ENCODE measurements around the gene DNAJB14.

The DNAJB14 gene

DNA sequence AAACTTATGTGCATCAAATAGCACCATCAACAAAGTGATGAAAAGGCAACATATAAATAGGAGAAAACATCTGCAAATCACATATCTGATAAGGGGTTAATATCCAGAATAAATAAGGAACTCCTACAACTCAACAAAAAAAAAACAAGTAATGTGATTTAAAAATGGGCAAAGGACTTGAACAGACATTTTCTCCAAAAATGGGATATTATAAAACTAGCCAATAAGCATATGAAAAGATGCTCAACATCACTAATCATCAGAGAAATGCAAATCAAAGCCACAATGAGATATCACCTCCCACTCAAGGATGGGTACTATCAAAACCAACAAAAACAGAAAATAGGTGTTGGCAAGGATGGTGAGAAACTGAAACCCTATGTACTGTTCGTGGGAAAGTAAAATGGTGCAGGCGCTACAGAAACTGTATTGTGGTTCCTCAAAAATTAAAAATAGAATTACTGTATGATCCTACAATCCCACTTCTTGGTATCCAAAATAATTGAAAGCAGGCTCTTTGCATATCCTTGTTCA lies 2.4 kb downstream of the DNAJB14 start:
- no peak for DNase-seq

- no peak for DNase-seq
Observed at GRCh38 chr4:99938243-99938753, 8.1 kb downstream of the DNAJB14 start.

DNA sequence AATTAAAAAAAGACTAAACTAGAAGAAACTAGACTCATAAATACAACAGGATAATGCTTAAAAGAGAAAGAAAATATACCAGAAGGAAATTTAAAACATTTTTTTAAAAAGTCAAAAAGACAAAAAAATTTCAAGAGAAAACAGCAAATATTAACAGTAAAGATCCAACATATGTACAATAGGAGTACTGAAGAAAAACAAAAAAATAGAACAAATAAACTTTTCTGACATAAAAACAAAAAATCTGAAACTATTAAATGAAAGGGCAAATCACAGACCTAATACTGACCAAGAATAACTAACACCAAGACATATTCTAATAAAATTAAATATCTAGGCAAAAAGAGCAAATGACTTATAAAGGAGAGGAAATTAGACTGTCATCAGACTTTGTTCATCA lies 11.5 kb downstream of the DNAJB14 start:
- no peak for DNase-seq

DNA sequence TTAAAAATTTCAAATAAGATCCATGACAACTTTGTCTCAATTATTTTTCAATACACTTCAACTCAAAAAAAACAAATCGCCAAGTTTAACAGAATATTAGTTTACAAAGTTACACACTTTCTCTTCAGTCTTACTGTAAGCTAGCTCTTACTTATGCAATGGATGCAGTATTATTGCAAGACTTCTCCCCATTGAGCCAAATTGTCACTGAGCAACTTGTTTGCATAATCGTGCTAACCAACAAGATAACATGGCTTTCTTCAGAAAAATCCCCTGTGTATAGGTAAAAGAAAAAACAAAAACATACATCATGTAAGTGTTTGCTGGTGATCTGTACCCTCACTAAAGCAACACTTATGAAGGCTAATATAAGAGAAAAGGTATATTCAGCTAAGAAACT lies 18.9 kb downstream of the DNAJB14 start:
- no peak for DNase-seq

DNA sequence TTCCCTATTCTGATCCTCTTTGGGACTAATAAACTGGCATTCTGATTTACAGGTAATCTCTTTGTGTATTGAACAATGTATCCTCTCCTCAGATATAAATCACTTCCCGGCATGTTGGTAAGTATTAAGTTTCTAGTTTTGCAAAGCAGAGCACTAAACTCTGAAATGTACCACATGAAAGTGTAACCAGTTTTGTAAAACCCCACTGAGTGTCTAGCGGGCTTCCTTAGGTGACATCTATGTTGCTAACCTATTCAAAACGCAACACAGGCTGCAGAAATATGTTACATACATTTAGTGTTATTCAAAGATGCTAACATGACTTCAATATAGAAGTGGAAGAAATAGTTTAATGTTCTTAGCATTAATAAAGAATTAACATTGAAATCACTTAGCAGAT lies 25.2 kb downstream of the DNAJB14 start:
- no peak for DNase-seq

- DNase-seq: no peak
Observed at GRCh38 chr4:99918656-99919055, 27.8 kb downstream of the DNAJB14 start.

DNA sequence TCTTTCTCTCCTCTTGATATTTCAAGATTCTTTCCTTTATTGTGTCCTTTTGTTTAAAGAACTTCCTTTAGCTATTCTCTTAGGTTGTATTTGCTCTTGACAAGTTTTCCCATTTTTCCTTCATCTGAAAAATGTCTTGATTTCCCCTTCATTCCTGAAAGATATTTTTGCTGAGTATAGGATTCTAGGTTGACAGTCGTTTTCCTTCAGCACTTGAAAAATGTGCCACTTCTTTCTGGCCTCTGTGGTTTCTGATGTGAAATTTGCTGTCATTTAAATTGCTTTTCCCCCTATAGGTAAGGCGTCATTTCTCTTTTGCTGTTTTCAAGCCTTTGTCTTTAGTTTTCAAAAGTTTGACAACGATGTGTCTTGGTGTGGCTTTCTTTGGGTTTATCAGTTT lies 28.8 kb downstream of the DNAJB14 start:
- no peak for DNase-seq

- no peak for DNase-seq
Observed at GRCh38 chr4:99915449-99915848, 31.0 kb downstream of the DNAJB14 start.

DNA sequence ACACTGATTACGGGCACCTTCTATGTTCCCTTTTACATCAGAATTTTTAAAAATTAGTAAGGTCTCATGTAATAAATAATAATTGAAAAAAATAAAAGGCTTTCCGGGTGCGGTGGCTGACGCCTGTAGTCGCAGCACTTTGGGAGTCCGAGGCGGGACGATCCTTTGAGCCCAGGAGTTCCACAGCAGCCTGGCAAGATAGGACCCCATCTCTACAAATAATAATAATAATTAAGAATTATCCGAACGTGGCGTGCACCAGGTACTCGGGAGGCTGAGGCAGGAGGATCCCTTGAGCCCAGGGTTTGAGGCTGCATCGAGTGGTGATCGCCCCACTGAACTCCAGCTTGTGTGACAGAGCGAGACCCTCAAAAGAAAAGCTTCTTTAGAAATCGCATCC lies 51.4 kb downstream of the DNAJB14 start:
- no peak for DNase-seq

DNA sequence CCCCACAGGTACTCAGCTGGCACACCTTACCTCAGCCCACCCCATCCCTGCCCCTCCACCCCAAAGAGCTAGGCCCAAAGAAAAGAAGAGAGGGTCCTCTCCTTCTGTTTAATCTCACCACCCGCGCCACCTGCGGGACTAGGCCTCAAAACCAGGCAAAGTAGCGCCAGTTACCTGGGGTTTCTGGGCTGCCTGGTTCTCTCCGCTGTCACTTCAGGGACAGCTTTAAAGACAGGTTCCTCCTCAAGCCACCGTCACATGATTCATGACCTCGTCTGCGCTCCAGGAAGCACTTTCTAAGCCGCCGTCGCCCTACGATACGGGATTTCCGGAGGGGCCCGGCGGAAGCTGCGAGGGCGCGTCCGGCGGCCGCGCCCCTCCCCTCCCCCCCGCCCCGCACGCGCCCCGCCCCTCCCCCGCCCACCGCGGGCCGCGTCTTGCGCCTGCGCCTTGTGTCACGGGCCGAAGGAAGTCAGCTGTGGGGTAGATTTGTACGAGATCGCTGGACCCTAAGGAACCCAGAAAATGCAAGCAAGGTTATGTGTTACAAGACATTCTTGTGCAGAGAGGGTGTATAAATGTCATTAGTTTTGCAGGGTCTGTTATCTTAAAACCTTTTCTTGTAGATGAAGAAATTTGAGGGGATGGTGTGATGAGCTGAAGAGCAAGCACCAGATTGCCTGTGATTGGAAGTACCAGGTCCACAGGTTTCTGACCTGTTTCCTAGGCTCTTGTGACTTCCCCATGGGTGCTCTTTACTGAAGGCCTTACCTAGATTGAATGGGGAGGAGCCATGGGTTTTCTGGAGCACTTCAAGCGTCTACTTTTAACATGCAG lies 52.0 kb downstream of the DNAJB14 start, which contains the start of gene LAMTOR3:
Gene LAMTOR3 (minus strand): TSS at position 267 of the 837 bp plus-strand sequence. CDS start 464 bp downstream, outside the sequence.
- DNase-seq: peak; percentile 83

GRCh38 chr4:99893839-99894160 lies 52.6 kb downstream of the DNAJB14 start:
- no peak for DNase-seq

- no peak for DNase-seq
Observed at GRCh38 chr4:99893029-99893428, 53.4 kb downstream of the DNAJB14 start.

DNA sequence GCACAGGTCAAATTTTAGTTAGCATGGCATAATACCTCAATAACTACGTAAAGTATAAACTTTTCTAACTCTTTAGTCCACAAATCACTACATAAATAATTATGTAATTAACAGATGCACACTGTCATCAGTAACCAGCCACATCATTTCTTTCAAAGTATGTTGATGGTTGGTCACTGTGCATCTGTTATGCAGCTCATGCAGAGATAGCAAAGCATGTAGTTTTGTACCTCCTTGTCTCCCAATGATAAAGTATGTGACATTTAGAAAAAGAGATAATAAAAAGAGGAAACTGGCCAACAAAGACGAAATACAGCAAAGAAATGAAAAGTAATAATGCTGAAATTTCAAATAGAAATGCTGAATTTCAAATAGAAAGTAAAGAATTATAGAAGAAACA lies 55.1 kb downstream of the DNAJB14 start:
- no peak for DNase-seq

DNA sequence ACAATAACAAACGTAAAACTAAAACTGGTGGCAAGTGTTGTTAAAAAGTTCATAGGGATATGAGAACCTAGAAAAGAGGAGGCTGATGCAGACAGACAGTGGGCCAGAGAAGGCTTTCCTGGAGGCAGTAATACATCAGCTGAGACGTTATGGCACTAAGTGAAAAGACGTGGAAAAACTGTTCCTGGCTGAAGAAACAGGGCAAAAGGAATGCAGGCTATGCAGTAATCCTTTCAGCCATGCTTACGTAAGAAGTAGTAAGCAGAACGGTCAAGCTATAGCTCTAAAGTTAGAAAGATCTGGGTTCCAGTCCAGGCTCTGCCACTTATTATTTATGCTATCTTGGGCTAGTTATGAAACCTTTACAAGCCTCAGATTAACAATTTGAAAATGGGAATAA lies 58.6 kb downstream of the DNAJB14 start:
- no peak for DNase-seq

- DNase-seq: no peak
Observed at GRCh38 chr4:99886146-99886545, 60.3 kb downstream of the DNAJB14 start.

DNA sequence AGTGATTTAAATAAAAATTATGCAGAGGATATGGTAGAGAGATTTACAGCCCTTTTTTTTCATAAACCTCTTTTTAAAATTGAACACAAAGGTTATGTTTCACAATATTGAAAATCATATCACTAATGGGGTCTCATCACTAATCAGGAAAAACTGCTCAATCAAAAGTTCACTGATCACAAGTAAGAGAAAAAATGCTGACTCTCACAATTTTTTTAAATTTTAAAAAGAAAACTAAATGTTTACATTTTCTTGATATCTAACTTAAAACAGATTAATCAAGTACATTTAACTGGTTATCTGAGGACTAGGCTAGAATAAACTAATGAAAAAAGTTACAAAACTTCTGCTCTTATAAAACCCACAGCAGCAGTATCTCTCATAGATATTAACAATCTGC lies 60.7 kb downstream of the DNAJB14 start:
- DNase-seq: no peak

- DNase-seq: peak; percentile 25
Observed at GRCh38 chr4:99885063-99885664, 61.3 kb downstream of the DNAJB14 start.

DNA sequence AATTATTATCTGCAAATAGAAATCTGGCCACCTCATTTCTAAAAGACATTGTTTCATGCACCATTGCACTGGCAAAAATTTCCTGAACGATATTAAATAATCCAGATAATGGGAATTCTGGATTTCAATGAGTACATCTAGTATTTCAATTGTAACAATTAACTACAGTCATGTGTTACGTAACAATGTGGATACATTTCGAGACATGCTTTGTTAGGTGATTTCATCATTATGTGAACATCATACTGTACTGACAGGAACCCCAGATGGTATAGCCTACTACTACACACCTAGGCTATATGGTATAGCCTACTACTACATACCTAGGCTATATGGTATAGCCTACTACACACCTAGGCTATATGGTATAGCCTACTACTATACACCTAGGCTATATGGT lies 67.0 kb downstream of the DNAJB14 start:
- no peak for DNase-seq

- no peak for DNase-seq
Observed at GRCh38 chr4:99878604-99879003, 67.8 kb downstream of the DNAJB14 start.

DNA sequence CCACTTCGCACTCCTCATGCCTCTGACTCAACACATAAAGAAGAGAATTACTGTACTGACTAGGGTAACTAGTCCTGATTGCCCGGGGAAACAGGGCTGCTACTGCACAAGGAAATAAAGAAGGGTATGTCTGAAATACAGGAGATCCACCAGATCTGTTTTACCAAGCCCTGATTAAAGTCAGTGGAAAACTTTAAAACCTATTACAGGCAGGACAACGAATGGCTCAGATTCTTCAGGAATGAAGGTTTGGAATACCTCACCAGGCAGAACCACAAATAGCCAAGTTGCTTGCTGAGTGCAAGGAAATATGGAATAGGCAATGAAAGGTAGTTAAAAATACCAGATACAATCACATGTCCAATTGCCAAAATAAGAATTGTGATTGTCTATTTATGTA lies 69.5 kb downstream of the DNAJB14 start:
- DNase-seq: no peak

GRCh38 chr4:99875071-99875470 lies 71.3 kb downstream of the DNAJB14 start:
- DNase-seq: no peak

DNA sequence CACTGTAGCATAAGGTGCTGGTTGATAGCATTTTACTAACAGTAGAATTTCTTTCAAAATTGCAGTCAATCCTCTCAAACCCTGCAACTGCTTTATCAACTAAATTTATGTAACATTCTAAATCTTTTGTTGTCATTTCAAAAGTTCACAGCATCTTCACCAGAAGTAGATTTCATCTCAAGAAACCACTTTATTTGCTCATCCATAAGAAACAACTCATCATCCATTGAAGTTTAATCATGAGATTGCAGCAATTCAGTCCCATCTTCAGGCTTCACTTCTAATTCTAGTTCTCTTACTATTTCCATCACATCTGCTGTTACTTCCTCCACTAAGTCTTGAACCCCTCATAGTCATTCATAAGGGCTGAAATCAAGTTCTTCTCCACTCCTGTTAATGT lies 73.8 kb downstream of the DNAJB14 start:
- no peak for DNase-seq

DNA sequence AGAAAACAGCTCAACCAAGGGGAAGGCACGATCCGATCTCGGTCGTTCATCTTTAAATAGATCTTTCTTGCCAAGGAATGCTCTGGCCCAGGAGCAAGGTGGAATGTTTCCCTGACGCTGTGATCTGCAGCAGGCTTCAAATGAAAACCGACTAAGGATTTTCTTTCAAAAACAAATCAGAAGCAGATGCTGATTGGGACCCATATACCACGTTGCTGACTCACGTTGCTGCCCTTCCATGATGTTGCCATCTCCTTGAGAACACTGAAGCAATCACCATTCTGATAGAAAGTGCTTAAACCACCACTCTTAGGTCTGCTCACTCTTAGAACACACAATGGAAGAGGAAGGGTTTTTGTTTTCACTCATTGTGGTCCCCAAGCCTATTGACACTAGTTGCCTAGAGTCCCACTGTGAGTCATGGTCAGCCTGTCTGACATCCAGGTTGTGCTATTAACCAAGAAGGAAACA lies 78.3 kb downstream of the DNAJB14 start:
- no peak for DNase-seq

DNA sequence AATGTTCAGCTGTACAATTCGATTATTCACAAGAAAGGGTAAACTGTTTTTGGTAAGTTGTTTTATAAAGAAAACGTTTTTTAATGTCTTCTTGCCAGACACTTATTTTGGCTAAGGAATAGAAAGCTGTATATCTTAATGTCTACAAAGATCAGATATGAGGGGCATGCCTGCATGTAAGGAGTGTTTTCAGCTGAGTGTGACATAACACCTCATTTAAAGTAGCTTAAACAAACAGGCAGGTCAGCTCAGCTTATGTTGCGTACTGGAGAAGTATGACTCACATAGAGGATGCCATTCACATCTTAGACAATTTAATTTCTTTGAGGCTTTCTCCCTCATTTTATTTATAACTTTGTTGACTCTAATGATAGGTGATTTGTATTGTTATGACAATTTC lies 82.6 kb downstream of the DNAJB14 start:
- no peak for DNase-seq
